Testis (tissue), 2 donors: ENCODE measurements around the gene POLR3G.

Experiments used
- POLR2A ChIP-seq: fragments of 450-650 bp; IDR thresholded peaks from one replicate; pipeline ENCODE4 v1.6.1; 2017; ENCODE audit warnings: antibody characterized with exemption, mild to moderate bottlenecking, moderate library complexity
- TF ChIP-seq, protein P1 (sequence below), 3 experiments: fragments of 450-650 bp in 2 of 3; fragments of 200-600 bp in 1 of 3; sonication (generic) in 1 of 3; IDR thresholded peaks; one replicate each; pipeline ENCODE4 v1.5.1; 2016 to 2019; ENCODE audit warnings: antibody characterized with exemption in 3 of 3, mild to moderate bottlenecking in 2 of 3, moderate library complexity in 1 of 3

DNA sequence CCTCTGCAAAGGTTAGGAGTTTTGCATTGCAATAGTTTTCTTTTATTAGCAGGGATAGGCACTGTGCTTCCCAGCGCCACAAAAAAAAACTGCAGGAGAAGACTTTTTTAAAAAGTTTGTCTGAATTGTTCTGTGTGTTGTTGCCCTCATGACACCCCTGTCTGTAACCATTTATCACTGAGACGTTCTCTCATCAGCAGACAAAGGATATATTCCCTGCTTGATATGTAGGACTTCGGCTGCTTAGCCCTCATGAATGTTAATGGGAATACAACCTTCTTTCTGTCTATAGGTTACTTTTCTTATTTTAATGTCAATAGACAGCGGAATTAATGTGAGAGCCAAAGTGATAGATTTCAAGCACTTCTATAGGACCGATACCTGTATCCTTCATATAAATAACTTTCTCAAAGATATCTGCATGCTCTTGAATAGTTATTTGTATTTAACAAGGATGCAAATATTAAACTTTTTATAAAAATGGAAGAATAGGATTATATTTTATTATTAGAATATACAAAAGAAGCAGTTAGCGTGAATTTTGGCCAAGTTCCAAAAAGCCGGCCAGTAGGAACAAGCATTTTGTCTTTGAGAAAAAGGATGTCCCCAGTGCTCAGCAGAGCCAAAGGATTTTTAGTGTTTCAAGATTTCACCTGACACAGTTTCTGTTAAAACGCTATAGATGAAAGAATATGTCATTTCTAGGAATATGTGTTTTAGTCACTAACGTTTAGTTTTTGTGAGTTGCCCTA, 56.2 kb downstream of the POLR3G start:
- TF ChIP-seq, protein P1, sequence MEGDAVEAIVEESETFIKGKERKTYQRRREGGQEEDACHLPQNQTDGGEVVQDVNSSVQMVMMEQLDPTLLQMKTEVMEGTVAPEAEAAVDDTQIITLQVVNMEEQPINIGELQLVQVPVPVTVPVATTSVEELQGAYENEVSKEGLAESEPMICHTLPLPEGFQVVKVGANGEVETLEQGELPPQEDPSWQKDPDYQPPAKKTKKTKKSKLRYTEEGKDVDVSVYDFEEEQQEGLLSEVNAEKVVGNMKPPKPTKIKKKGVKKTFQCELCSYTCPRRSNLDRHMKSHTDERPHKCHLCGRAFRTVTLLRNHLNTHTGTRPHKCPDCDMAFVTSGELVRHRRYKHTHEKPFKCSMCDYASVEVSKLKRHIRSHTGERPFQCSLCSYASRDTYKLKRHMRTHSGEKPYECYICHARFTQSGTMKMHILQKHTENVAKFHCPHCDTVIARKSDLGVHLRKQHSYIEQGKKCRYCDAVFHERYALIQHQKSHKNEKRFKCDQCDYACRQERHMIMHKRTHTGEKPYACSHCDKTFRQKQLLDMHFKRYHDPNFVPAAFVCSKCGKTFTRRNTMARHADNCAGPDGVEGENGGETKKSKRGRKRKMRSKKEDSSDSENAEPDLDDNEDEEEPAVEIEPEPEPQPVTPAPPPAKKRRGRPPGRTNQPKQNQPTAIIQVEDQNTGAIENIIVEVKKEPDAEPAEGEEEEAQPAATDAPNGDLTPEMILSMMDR (IDR thresholded peaks at IDR 0.05): no peak
- no peak for TF ChIP-seq POLR2A
